CD4-positive, alpha-beta memory T cell (primary cell): ENCODE measurements around the gene FLT3LG. TPM values are rescaled to one million over a fixed set of nuclear protein-coding genes. Genes with fewer than 3 reads are reported as not detected.

ENCODE experiments used
- CTCF ChIA-PET: fragments of 350-600 bp; sonication (Branson Sonifier 250); formaldehyde crosslinking; loops from one replicate; lab custom pipeline; 2021; ENCODE audit warnings: inconsistent platforms; ENCODE audit not compliant: partially characterized antibody; lab: Charles Lee
- POLR2A ChIA-PET: fragments of 350-600 bp; sonication (Branson Sonifier 250); formaldehyde crosslinking; loops from one replicate; lab custom pipeline; 2021; ENCODE audit not compliant: partially characterized antibody; lab: Charles Lee
- DNase-seq, 5 donors: peaks; one replicate each; pipeline versions ENCODE4 v3.0.0 to v3.0.0-alpha.2; 2020 to 2022; ENCODE audit warnings: mixed read lengths in 1 of 5
- H3K27ac ChIP-seq: one replicate; pipeline ENCODE4 v1.7.0; 2013; ENCODE audit warnings: low read depth, low read length
- H3K27me3 ChIP-seq: 2 replicates; pipeline ENCODE4 v1.7.0; 2013; ENCODE audit warnings: mild to moderate bottlenecking, low read length, moderate library complexity; ENCODE audit not compliant: insufficient read depth
- H3K36me3 ChIP-seq: 2 replicates; pipeline ENCODE4 v1.7.0; 2013; ENCODE audit warnings: mild to moderate bottlenecking, low read length, moderate library complexity; ENCODE audit not compliant: insufficient read depth
- H3K4me1 ChIP-seq: 2 replicates; pipeline ENCODE4 v1.7.0; 2013; ENCODE audit warnings: mild to moderate bottlenecking, low read length, moderate library complexity; ENCODE audit not compliant: insufficient read depth
- H3K4me3 ChIP-seq, 2 donors: one replicate each; pipeline ENCODE4 v1.7.0; 2013; ENCODE audit warnings: low read length in 2 of 2, mild to moderate bottlenecking in 1 of 2
- H3K9me3 ChIP-seq, 2 donors: one replicate each; pipeline ENCODE4 v1.7.0; 2013; ENCODE audit warnings: low read length in 2 of 2, control low read depth in 1 of 2; ENCODE audit not compliant: control insufficient read depth in 1 of 2
- H3K27ac Mint-ChIP-seq, 7 donors: one replicate each; pipeline ENCODE4 v1.8.0; 2020 to 2021; ENCODE audit warnings: mixed read lengths in 7 of 7, mild to moderate bottlenecking in 6 of 7, inconsistent platforms in 3 of 7, moderate library complexity in 3 of 7
- H3K27me3 Mint-ChIP-seq, 2 donors: one replicate each; pipeline ENCODE4 v1.8.0; 2020 to 2021; ENCODE audit warnings: mixed read lengths in 2 of 2
- H3K36me3 Mint-ChIP-seq, 2 donors: one replicate each; pipeline ENCODE4 v1.8.0; 2020 to 2021; ENCODE audit warnings: mixed read lengths in 2 of 2, inconsistent platforms in 1 of 2, mild to moderate bottlenecking in 1 of 2
- H3K4me1 Mint-ChIP-seq, 4 donors: one replicate each; pipeline ENCODE4 v1.8.0; 2020 to 2021; ENCODE audit warnings: mixed read lengths in 4 of 4, mild to moderate bottlenecking in 1 of 4
- H3K4me3 Mint-ChIP-seq, 8 donors: one replicate each; pipeline ENCODE4 v1.8.0; 2020 to 2021; ENCODE audit warnings: mixed read lengths in 8 of 8, mild to moderate bottlenecking in 7 of 8, moderate library complexity in 6 of 8, inconsistent platforms in 3 of 8
- H3K9me3 Mint-ChIP-seq, 8 donors: one replicate each; pipeline ENCODE4 v1.8.0; 2020 to 2021; ENCODE audit warnings: mixed read lengths in 8 of 8, mild to moderate bottlenecking in 5 of 8, inconsistent platforms in 3 of 8, moderate library complexity in 1 of 8
- intact Hi-C: fragments of 100-400 bp; cut with micrococcal nuclease; formaldehyde crosslinking; loops from one replicate; pipeline ENCODE4 v1.15.1; 2023
- polyA plus RNA-seq, 2 donors: library from polyadenylated mRNA; unstranded; fragments of 300-500 nt; fragmentation: Illumina TruSeq; gene quantifications; one replicate each; pipeline ENCODE4 v1.2.3, GENCODE V29; 2021
- total RNA-seq, 2 experiments: library from RNA; stranded (reverse); gene quantifications; one replicate each; pipeline ENCODE4 v1.2.3, GENCODE V29; 2021

Gene FLT3LG
- total and polyA plus RNA-seq, 4 experiments from 2014 or later, result 114 to 252 (median 130) TPM

DNA sequence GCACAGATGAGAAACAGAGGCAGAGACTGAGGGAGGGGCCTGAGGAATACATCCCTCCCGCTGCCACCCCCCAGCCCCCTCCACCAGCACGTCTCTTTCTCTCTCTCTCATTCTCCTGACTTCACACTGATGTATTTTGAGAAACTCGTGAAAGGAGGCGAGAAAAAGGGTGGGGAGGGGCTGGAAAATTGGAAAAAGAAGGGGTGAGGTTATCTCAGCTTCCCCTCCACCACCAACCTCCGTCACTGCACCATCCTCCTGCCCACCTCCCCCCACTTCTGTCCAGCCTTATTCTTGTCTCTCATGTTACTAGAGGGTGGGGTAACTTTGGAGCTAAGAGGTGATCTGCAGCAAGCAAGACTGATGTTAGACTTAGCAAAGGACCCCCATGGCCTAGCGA, 34.2 kb upstream of the FLT3LG start:
- Histone ChIP-seq H3K4me3 (no peak overlapping the region), H3K4me1 (peaks cover 40% of the 10 kb centered on the region), H3K9me3 (no peaks in the 10 kb centered on the region), H3K27ac (no peak overlapping the region), H3K36me3 (no peaks in the 10 kb centered on the region), H3K27me3 (peaks cover 56% of the 10 kb centered on the region)
- POLR2A ChIA-PET, result interaction anchor here (1.2 to 1.6 kb wide), 3 partner anchors 13 to 30 kb away, joined by 3 to 4 read pairs (median 3); partner anchors contain the start of gene ALDH16A1
- H3K27me3 Mint-ChIP-seq, result peaks cover 65 to 73% of the 10 kb centered on the region in 2 donors
- peak overlapping the region in 2 of 7 donors; percentile 44 to 51 for H3K27ac Mint-ChIP-seq
- CTCF ChIA-PET, result interaction anchor here (1.0 to 1.7 kb wide), 3 partner anchors 12 to 48 kb away, joined by 3 to 4 read pairs (median 3); partner anchors contain the start of gene PIH1D1
- peaks cover 0 to 8% (median 0%) of the 10 kb centered on the region in 8 donors for H3K9me3 Mint-ChIP-seq
- peaks cover 0 to 5% of the 10 kb centered on the region in 2 donors for H3K36me3 Mint-ChIP-seq
- intact Hi-C loops, result no loop called here
- no peak for DNase-seq
- peaks cover 20 to 60% (median 33%) of the 10 kb centered on the region in 4 donors for H3K4me1 Mint-ChIP-seq
- H3K4me3 Mint-ChIP-seq, result peak overlapping the region in 1 of 8 donors; percentile 39

DNA sequence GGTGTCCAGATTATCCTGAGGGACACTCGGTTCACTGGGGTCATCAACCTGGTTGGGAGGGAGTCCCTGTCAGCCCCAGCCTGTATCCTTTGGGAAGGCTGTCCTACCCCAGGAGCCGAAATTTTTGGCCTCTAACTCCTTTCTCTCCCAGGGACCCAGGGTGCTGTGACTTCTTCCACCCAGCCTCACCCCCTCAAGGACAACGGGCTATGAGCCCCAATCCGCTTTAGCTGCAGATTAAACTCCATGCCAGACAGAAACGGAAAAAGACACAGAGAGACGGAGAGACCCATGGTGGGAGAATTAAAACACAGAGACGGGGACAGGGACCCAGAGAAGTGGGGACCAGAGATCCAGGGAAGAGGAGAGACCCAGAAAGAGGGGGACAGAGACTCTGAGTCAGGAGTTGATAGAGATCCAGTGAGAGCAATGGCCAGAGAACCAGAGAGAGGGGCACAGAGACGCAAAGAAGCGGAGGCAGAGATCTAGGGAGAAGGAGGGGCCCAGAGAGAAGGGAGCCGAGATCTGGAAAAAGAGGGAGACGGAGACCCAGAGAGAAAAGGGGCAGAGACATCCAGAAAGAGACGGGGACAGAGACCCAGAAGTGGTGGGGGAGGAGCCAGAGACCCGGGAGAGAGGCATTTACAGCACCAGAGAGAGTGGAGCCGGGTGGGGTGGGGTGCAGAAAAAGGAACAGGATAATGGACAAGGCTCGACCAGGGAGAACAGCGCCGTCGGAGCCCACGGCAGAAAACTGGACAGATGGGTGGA, 33.4 kb upstream of the FLT3LG start:
- Mint-ChIP-seq H3K4me1 (peaks cover 20 to 58% (median 35%) of the 10 kb centered on the region in 4 donors), H3K27ac (peak overlapping the region in 4 of 7 donors; percentile 26 to 77 (median 54)), H3K36me3 (peaks cover 0 to 7% of the 10 kb centered on the region in 2 donors), H3K4me3 (peak overlapping the region in 7 of 8 donors; percentile 26 to 74 (median 61)), H3K9me3 (peaks cover 0 to 8% (median 0%) of the 10 kb centered on the region in 8 donors), H3K27me3 (peaks cover 57 to 66% of the 10 kb centered on the region in 2 donors)
- ChIA-PET CTCF (interaction anchor here (1.2 to 2.7 kb wide), 3 partner anchors 11 to 46 kb away, joined by 3 to 12 read pairs (median 4); partner anchors contain the start of gene PIH1D1), POLR2A (interaction anchor here (1.5 to 2.0 kb wide), 2 partner anchors 12 to 16 kb away, joined by 3 to 7 read pairs; partner anchors contain the start of gene PIH1D1)
- Histone ChIP-seq H3K36me3 (no peaks in the 10 kb centered on the region), H3K4me3 (no peak overlapping the region), H3K27me3 (peaks cover 56% of the 10 kb centered on the region), H3K4me1 (peaks cover 40% of the 10 kb centered on the region), H3K9me3 (no peaks in the 10 kb centered on the region), H3K27ac (no peak overlapping the region)
- intact Hi-C loops, result no loop called here
- DNase-seq, result no peak

DNA sequence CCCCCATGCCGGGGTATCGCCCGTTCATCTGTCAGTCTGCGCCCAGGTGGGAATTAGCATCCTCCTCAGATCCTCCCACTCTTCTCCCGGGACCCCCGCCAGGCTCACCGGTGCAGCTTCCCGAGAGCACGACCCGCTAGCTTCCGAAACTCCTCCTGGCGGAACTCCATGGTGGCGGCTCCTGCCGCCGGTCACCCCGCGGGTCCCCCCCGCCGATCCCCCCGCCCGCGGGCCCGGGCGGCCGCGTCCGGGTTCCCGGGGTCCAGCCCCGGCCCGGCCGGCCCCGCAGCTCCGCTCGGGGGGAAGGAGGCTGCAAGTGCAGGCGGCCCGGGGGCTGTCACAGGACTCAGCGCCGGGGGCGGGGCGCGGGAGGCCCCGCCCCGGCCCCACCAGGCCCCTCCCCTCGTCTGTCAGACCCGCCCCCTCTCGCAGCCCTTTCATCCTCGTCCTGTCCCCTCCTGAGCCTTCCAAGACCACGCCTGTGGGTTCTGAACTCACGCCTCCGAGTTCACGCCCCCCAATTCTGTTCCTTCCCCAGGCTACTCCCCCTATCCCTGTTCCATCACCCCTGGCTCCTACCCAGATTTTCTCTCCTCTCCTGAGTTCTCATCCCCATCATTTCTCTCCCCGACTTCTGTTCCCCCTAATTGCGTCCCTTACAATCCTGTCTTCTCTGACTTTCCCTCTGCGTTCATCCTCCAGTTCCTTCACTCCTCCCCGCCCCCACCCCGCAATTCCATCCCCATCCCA, 32.6 kb upstream of the FLT3LG start, which contains the start of gene SLC17A7:
Gene SLC17A7, minus strand, starts transcription at position 318 of the 750 bp plus-strand sequence. Its CDS starts 148 bp downstream, at position 170.
- no peaks in the 10 kb centered on the region for H3K9me3 ChIP-seq
- peak within 1 kb of the TSS in 6 of 7 donors; percentile 42 to 85 (median 74) for H3K27ac Mint-ChIP-seq
- peaks cover 36% of the 10 kb centered on the region for H3K4me1 ChIP-seq
- H3K9me3 Mint-ChIP-seq, result peaks cover 0 to 4% (median 0%) of the 10 kb centered on the region in 8 donors
- H3K27ac ChIP-seq, result no peak within 1 kb of the TSS
- H3K27me3 Mint-ChIP-seq, result peaks cover 49 to 59% of the 10 kb centered on the region in 2 donors
- ChIA-PET CTCF (interaction anchor here (0.5 to 15.5 kb wide), 6 partner anchors 10 to 662 kb away, joined by 3 to 227 read pairs (median 8); partner anchors contain the start of genes FLT3LG and PIH1D1), POLR2A (interaction anchor here (0.6 to 2.9 kb wide), 7 partner anchors 11 to 55 kb away, joined by 3 to 15 read pairs (median 5); partner anchors contain the start of genes PIH1D1 and RPS11)
- peaks cover under 1% of the 10 kb centered on the region for H3K36me3 ChIP-seq
- intact Hi-C loops, result no loop called here
- H3K27me3 ChIP-seq, result peaks cover 55% of the 10 kb centered on the region
- peaks cover 0 to 11% of the 10 kb centered on the region in 2 donors for H3K36me3 Mint-ChIP-seq
- peak within 1 kb of the TSS; percentile 77 to 85 (median 82) for H3K4me3 Mint-ChIP-seq
- H3K4me1 Mint-ChIP-seq, result peaks cover 20 to 51% (median 31%) of the 10 kb centered on the region in 4 donors
- H3K4me3 ChIP-seq, result no peak within 1 kb of the TSS
- no peak for DNase-seq

DNA sequence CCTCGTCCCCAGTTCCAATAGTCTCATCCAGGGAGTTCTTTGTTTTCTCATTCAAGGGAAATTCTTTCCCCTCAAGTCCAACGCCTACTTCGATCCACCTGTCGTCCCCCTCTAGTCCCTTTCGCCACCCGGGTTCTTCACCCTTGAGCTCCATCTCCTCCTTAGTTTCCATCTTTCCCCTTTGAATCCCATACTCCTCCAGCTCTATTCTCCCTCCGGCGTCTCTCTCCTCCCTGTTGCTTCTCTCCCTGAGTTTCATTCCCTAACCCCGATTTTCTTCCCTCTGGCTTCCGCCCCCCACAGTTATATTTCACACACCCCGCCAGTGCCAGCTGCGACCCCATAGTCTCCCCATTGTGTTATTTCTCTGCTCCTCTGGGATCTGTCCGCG, 32.1 kb upstream of the FLT3LG start:
- Histone ChIP-seq H3K4me1 (peaks cover 31% of the 10 kb centered on the region), H3K27ac (no peak overlapping the region), H3K4me3 (no peak overlapping the region), H3K27me3 (peaks cover 50% of the 10 kb centered on the region), H3K36me3 (peaks cover 5% of the 10 kb centered on the region), H3K9me3 (no peaks in the 10 kb centered on the region)
- Mint-ChIP-seq H3K27ac (peak overlapping the region in 5 of 7 donors; percentile 42 to 85 (median 65)), H3K9me3 (peaks cover 0 to 4% (median 0%) of the 10 kb centered on the region in 8 donors), H3K4me1 (peaks cover 20 to 51% (median 29%) of the 10 kb centered on the region in 4 donors), H3K36me3 (peaks cover 5 to 16% of the 10 kb centered on the region in 2 donors), H3K4me3 (peak overlapping the region; percentile 31 to 85 (median 80)), H3K27me3 (peaks cover 45 to 56% of the 10 kb centered on the region in 2 donors)
- intact Hi-C loops, result loop anchor here (2.0 kb wide), 1 partner anchor 235 kb away; the partner anchor contains the start of gene PRMT1
- POLR2A ChIA-PET, result interaction anchor here (0.6 to 2.9 kb wide), 8 partner anchors 10 to 54 kb away, joined by 3 to 15 read pairs (median 4); partner anchors contain the start of genes PIH1D1, RPL13A and RPS11
- CTCF ChIA-PET, result interaction anchor here (0.5 to 15.5 kb wide), 6 partner anchors 29 to 663 kb away, joined by 3 to 227 read pairs (median 9); partner anchors contain the start of gene FLT3LG
- no peak for DNase-seq

DNA sequence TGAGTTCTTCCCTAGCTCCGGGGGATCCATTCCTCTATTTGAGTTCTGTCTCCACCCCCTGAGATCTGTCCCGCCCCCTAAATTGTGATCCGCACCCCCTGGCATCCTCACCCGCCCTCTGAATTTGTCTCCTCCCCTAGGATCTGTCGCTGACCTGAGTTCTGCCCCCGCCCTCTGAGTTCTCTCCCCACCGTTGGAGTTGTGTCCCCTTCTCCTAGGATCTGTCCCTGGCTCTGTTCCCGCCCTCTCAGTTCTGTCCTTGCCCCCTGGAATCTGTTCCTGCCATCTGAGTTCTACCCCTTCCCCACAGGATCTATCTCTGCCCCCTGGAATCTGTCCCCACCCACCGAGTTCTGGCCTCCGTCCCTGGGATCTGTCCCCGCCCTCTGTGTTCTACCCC, 31.7 kb upstream of the FLT3LG start:
- no peak for DNase-seq
- no peaks in the 10 kb centered on the region for H3K9me3 ChIP-seq
- peaks cover 9% of the 10 kb centered on the region for H3K36me3 ChIP-seq
- no peak overlapping the region for H3K27ac ChIP-seq
- Mint-ChIP-seq H3K27me3 (peaks cover 42 to 53% of the 10 kb centered on the region in 2 donors), H3K4me3 (peak overlapping the region; percentile 77 to 85 (median 82)), H3K4me1 (peaks cover 20 to 51% (median 29%) of the 10 kb centered on the region in 4 donors), H3K36me3 (peaks cover 5 to 20% of the 10 kb centered on the region in 2 donors), H3K9me3 (peaks cover 0 to 4% (median 0%) of the 10 kb centered on the region in 8 donors), H3K27ac (peak overlapping the region in 5 of 7 donors; percentile 9 to 85 (median 47))
- ChIA-PET CTCF (interaction anchor here (1.0 to 15.5 kb wide), 6 partner anchors 29 to 53 kb away, joined by 3 to 227 read pairs (median 9); partner anchors contain the start of gene FLT3LG), POLR2A (interaction anchor here (0.9 to 2.9 kb wide), 10 partner anchors 10 to 54 kb away, joined by 3 to 15 read pairs (median 4); partner anchors contain the start of genes PIH1D1, RPL13A and RPS11)
- H3K4me3 ChIP-seq, result peak overlapping the region in 1 of 2 donors; percentile 72
- intact Hi-C loops, result loop anchor here (2.0 kb wide), 1 partner anchor 234 kb away; the partner anchor contains the start of gene PRMT1
- H3K27me3 ChIP-seq, result peaks cover 48% of the 10 kb centered on the region
- peaks cover 31% of the 10 kb centered on the region for H3K4me1 ChIP-seq
